CD1c-positive myeloid dendritic cell (primary cell): Measurements from ENCODE around the gene PRORP.
"Not testable (repeated sequence)": the region's sequence is repeated elsewhere in the genome, so short reads cannot be mapped to it uniquely, and the experiment has no call there.

Experiments used
- DNase-seq: peaks from one replicate; pipeline ENCODE4 v3.0.0-alpha.2; 2016; ENCODE audit errors: extremely low spot score

Gene PRORP

DNA sequence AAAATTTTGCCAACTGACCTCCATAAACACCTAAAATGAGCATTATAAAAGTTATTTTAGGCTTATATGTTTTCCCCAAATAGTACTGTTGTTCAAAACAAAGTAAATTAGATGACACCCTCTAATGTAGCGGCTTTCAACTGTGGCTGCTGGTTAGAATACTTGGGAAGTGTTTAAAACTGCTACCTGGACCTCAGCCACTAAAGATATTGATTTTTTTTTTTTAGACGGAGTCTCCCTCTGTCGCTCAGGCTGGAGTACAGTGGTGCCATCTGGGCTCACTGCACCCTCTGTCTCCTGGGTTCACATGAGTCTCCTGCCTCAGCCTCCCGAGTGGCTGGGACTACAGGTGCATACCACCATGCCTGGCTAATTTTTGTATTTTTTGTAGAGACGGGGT lies 16.2 kb downstream of the PRORP start:
- DNase-seq, result no peak

DNA sequence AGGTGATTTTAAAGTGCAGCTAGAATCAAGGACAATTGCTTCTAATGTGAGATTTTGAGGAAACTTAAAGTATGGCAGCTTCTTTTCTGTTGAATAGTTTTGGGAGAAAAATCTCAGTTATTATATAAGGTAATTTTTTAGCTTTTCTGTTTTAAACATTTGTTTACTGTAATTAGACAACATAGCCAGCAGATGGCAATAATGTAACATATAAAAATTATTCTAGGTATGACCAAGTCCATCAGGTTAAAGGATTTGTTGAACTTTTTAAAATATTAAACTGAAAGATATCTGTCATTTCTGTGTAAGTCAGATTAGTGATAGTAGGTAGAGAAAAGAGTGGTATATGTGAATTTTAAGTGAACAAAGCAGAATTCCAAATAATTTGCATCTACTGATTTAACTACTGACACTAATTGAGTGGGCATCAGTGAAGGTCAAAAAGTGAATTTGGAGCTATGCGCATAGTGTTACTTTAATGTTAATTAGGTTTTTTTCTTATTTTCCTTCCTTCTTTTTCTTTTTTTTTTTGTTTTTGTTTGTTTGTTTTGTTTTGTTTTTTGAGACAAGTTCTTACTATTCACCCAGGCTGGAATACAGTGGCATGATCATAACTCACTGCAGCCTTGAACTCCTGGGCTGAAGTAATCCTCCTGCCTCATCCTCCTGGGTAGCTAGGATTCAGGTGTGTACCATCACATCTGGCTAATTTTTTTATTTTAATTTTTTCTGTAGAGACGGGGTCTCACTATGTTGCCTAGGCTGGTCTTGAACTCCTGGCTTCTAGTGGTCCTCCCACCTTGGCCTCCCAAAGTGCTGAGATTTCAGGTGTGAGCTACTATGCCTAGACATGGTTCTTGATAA lies 18.6 kb downstream of the PRORP start:
- DNase-seq, result peak; percentile 55

DNA sequence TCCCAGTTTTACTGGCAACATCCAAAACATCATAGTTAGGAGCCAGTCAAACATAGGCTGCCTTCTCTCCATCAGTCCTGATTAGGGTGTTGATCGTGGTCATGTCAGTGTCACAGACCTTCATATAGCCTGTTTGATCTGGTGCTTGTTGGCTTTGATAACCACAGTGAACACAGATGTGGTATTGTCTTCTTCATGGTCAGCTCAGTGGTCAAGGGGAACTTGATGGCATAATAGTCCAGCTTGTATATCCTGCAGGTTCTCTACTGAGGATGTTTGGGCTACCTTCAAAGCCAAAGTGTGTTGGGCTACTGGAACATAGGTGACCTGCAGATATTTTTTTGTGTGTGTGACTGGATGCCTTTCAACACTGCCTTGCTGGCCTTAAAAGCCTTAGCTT lies 21.7 kb downstream of the PRORP start:
- no peak for DNase-seq

DNA sequence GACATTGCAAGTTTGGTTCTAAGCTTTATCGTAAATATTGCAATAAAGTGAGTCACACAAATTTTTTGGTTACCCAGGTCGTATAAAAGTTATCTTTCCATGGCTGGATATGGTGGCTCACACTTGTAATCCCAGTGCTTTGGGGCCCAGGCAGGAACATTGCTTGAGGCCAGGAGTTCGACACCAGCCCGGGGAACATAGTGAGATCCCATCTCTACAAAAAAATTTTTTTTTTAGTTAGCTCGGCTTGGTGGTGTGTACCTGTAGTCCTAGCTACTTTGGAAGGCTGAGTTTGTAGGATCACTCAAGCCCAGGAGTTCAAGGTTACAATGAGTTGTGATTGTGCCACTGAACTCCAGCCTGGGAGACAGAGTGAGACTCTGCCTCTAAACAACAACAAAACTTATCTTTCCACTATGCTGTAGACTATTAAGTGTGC lies 24.4 kb downstream of the PRORP start:
- no peak for DNase-seq

DNA sequence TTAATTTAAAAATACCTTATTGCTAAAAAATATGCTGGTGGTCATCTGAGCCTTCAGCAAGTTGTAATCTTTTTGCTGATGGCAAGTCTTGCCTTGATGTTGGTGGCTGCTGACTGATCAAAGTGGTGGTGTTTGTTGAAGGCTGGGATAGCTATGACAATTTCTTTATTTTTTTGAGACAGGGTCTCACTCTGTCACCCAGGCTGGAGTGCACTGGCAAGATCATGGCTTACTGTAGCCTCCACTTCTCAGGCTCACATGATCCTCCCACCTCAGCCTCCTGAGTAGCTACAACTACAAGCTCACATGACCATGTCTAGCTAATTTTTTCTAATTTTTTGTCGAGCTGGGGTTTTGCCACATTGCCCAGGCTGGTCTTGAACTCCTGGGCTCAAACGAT lies 24.8 kb downstream of the PRORP start:
- no peak for DNase-seq

DNA sequence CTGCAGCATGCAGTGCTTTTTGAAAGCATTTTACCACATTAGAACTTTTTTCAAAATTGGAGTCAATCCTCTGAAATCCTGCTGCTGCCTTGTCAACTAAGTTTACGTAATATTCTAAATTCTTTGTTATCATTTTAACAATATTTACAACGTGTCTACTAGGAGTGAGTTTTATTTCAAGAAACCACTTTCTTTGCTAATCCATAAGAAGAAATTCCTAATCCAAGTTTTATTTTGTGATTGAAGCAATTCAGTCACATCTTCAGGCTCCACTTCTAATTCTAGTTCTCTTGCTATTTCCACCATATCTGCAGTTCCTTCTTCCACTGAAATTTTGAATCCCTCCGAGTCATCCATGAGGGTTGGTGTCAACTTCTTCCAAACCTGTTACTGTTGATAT lies 25.4 kb downstream of the PRORP start:
- DNase-seq, result no peak

DNA sequence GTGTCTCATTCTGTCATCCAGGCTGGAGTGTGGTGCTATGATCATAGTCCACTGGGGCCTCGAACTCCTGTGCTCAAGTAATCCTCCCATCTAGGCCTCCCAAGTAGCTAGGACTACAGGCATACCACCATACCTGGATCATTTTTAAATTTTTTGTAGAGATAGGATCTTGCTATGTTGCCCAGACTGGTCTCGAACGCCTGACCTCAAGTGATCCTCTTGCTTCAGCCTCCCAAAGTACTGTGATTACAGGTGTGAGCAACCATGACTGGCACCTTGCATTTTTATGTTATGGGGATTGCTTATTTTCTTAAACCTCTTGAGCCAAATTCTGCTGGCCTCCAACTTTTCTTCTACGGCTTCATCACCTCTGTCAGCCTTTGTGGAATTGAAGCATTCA lies 26.9 kb downstream of the PRORP start:
- no peak for DNase-seq

DNA sequence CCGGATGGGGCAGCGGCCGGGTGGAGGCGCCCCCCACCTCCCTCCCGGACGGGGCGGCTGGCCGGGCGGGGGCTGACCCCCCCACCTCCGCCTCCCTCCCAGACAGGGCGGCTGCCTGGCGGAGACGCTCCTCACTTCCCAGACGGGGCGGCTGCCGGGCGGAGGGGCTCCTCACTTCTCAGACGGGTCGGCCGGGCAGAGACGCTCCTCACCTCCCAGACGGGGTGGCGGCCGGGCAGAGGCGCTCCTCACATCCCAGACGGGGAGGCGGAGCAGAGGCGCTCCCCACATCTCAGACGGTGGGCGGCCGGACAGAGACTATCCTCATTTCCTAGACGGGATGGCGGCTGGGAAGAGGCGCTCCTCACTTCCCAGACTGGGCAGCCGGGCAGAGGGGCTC lies 30.2 kb downstream of the PRORP start:
- not testable (repeated sequence) for DNase-seq

DNA sequence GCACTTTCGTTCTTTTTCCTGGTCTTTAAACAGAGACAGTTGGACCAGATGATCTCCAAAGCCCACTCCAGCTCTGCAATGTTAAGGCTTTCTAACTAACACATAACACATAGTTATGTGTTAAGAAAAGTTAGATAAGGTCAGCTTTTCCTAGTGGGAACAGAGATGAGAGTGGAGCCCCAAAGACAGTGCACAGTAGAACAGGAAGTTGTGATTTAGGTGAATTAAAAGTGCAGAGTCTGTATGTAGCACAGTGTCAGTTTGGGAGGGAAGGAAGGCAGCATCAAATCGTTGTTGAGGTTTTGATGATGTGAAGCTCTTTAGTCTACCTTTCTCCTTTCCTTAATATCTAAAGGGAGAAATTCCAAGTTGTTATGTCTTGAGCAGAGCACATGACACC lies 31.7 kb downstream of the PRORP start:
- DNase-seq, result no peak

DNA sequence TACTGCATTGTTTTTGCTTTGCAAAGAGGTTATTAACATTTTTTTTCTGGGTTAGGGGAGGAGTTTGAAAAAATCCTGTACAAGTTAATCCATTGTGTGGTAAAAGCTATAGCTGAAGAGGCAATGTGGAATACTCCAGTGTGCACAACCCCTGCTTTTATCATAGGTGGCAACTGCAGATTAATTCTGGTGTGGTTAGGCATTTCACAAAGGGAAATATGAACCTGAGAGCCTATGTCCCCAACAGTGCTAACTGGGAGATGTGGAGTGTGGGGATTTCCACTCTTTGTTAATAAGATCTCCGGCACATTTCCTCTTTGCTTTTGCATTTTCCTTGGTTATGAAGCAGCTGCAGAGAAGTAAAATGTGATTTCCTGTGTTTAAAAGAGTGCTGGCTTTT lies 33.6 kb downstream of the PRORP start:
- peak; percentile 51 for DNase-seq

DNA sequence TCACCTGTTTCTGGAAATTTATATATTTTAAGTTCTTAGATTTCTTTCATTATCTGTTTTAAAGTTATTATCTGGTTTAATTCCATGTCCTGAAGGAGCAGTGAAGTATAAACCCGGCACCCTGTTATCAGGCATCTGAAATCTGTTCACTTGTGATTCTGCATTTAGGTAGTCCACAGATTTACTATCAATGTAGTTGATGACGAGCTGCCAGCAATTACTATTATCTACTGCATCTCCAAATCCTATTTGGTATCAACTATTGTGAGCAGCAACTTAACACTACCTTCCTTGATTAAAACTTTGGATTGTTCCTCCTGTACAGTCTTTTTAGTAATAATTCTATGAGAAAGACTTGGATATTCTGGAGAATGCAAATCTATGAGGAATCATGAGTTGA lies 36.1 kb downstream of the PRORP start:
- no peak for DNase-seq

DNA sequence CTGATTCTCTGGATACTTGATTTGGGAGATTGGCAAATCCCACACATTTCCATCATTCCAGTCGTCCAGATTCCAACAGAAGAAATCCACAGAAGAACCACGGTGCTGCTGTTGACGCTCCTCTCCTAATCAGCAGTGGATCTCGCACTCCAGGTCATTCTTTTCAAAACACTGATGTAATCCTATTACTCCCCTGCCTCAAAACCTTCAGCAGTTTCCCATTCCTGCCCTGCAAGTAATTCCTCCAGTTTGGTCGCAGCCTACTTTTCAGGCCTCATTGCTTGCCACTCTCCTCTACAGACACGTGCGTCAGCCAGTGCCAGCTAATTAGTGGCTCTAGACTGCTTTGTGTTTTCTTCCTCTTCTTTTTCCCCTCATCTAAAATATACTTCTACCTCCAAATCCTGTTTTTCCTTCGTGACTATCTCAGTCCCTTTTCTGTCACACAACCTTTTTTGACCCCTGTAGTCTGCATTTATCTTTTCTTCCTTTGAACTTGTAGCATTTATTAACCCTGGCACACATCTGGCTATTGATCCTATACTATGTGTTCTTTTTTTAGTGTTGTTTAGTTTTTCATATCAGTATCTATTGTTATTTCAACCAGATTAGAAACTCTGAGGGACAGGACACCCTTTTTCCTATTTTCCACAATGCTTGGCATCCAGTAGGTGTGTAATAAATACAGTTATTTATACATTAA lies 36.8 kb downstream of the PRORP start:
- no peak for DNase-seq

DNA sequence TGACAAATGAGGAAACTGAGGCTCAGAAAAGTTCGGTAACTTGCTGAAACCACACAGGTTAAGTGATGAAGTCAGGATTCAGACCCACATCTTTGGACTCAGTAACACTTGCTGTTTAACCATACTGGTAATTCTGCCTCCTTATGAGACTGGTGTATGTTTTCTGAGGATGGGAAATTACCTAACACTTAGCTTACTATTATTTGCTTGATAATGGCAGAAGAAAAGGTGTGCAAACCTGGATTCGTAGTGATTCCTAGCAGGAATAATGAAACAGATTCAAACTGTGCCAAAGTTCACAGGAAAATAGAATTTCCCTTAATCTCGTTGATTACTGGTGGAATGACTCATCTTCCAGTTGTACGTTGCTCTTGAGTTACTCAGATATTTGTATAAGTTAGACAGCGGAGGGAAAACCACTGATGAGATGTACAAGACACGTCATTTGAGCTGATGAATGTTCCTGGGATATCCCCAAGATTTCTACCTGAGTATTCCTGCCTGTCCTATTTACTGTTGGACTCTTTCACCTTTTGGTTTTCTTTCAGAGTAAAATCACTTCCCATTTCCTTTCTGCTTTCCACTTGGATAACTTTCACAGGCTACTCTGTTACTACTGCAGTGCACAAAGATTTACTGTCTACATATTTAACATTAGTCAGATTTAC lies 37.5 kb downstream of the PRORP start:
- no peak for DNase-seq

DNA sequence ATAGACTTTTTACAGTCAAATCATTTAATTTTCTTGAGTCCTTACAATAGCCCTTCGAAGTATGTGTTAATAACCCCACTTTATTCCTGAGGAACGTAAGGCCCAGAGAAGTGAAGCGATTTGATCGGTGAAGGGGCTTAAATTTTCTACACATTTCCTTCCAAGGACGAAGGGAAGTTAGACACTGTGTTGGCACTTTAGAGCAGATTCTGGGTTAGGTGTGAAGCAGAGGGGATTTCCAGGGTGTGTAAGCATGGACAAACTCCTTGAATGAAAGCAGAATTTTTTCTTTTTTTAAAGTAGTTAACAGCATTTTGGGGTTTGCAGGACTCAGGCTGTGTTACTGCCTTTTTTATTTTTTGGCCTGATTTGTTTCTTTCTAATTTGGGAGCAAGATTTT lies 38.9 kb downstream of the PRORP start:
- DNase-seq, result no peak

DNA sequence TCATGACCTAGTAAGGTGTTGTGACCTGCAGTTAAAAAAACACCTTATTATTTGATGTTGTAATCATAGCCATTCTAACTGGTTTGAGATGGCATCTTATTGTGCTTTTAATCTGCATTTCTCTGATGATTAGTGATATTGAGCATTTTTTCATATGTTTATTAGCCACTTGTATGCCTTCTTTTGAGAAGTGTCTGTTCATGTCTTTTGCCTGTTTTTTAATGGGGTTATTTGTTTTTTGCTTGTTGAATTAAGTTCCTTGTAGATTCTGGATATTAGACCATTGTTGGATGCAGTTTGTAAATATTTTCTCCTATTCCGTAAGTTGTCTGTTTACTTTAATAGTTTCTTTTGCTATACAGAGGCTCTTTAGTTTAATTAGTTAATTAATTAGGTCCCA lies 41.0 kb downstream of the PRORP start:
- DNase-seq, result no peak

DNA sequence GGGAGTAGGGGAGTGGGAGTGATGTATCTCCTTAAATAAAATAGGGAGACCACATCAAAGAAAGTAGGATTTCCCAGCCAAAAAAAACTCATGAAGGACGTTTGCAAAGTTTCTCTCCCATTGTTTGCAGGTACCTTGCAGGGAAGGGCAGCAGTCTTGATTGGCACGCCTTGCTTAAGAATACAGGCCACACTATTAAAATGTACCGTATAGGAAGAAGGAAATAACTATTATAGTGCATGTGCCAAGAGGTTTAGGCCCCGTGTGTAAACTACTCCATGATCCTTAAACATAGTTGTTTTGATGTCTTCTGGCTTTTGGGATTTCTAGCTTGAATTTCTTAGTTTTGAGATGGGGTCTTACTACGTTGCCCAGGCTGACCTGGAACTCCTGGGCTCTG lies 42.5 kb downstream of the PRORP start:
- no peak for DNase-seq

DNA sequence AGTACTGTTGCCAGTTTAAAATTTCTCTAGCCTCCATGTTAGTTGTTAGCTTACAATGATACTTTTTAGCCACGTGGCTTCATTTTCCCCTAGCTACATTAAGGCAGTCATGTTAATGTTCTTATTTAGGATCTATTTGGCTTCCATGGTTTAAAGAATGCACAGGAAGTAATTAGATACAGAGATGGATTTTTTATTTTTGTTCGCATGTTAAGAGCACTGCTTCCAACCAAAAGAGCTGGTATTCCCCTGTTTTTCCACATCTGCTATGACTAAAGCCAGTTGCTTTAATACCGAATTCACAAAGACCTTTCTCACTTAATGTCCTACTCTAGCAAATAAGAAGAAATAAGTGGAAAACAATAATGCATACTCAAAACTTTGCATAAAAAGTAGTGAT lies 45.1 kb downstream of the PRORP start:
- DNase-seq, result no peak
